SK-N-SH treated with all-trans-retinoic acid at 6 μM for 48 hours (cell line): ENCODE results near the gene AKAP13.

Experiments
- ATAC-seq: fragments of 200-7000 bp; cut with Tn5 transposase; 3 replicates; pipeline ENCODE4 v1.9.1; 2020; ENCODE audit warnings: mild to moderate bottlenecking, moderate library complexity
- ARNTL ChIP-seq: fragments of 450-650 bp; formaldehyde crosslinking; IDR thresholded peaks from 2 replicates; pipeline ENCODE4 v1.5.0; 2020; ENCODE audit warnings: low read depth, mild to moderate bottlenecking, moderate library complexity, borderline replicate concordance
- BACH2 ChIP-seq: fragments of 250-450 bp; sonication (Bioruptor Pico); IDR thresholded peaks from 2 replicates; pipeline ENCODE4 v1.9.0; 2021; ENCODE audit warnings: mild to moderate bottlenecking, borderline replicate concordance
- CSDC2 ChIP-seq: fragments of 250-450 bp; sonication (Bioruptor Pico); IDR thresholded peaks from 2 replicates; pipeline ENCODE4 v1.5.0; 2020; ENCODE audit warnings: mild to moderate bottlenecking, moderate library complexity
- CSRNP3 ChIP-seq: fragments of 250-450 bp; sonication (Bioruptor Pico); IDR thresholded peaks from 2 replicates; pipeline ENCODE4 v1.5.1; 2021; ENCODE audit warnings: mild to moderate bottlenecking, moderate library complexity
- ESRRG ChIP-seq: fragments of 250-450 bp; sonication (Bioruptor Pico); IDR thresholded peaks from 2 replicates; pipeline ENCODE4 v1.6.1; 2021; ENCODE audit warnings: mild to moderate bottlenecking
- GLIS3 ChIP-seq: fragments of 250-450 bp; sonication (Bioruptor Pico); IDR thresholded peaks from 2 replicates; pipeline ENCODE4 v1.5.0; 2020; ENCODE audit warnings: mild to moderate bottlenecking, moderate library complexity
- ISL1 ChIP-seq: fragments of 250-450 bp; sonication (Bioruptor Pico); IDR thresholded peaks from 2 replicates; pipeline ENCODE4 v2.1.2; 2022; ENCODE audit warnings: mild to moderate bottlenecking, moderate library complexity
- OSR1 ChIP-seq: fragments of 250-450 bp; sonication (Bioruptor Pico); IDR thresholded peaks from 2 replicates; pipeline ENCODE4 v1.8.0; 2022; ENCODE audit warnings: moderate library complexity, mild to moderate bottlenecking, inconsistent platforms
- PATZ1 ChIP-seq: fragments of 250-450 bp; sonication (Bioruptor Pico); IDR thresholded peaks from 2 replicates; pipeline ENCODE4 v1.8.0; 2020; ENCODE audit warnings: mild to moderate bottlenecking, moderate library complexity, borderline replicate concordance
- PPARA ChIP-seq: fragments of 250-450 bp; sonication (Bioruptor Pico); IDR thresholded peaks from 2 replicates; pipeline ENCODE4 v1.5.0; 2020; ENCODE audit warnings: mild to moderate bottlenecking, borderline replicate concordance
- RARB ChIP-seq: fragments of 250-450 bp; sonication (Bioruptor Pico); IDR thresholded peaks from 2 replicates; pipeline ENCODE4 v1.8.0; 2021; ENCODE audit warnings: mild to moderate bottlenecking, moderate library complexity
- SNAI2 ChIP-seq: fragments of 250-450 bp; sonication (Bioruptor Pico); IDR thresholded peaks from 2 replicates; pipeline ENCODE4 v1.5.0; 2020; ENCODE audit warnings: mild to moderate bottlenecking, moderate library complexity
- TCF4 ChIP-seq: fragments of 250-450 bp; sonication (Bioruptor Pico); IDR thresholded peaks from 2 replicates; pipeline ENCODE4 v1.8.0; 2021; ENCODE audit warnings: mild to moderate bottlenecking, moderate library complexity, borderline replicate concordance
- TOX ChIP-seq: fragments of 250-450 bp; sonication (Bioruptor Pico); IDR thresholded peaks from 2 replicates; pipeline ENCODE4 v1.8.0; 2021; ENCODE audit warnings: mild to moderate bottlenecking, moderate library complexity, borderline replicate concordance
- ZC3H10 ChIP-seq: fragments of 250-450 bp; sonication (Bioruptor Pico); IDR thresholded peaks from 2 replicates; pipeline ENCODE4 v1.5.1; 2021; ENCODE audit warnings: mild to moderate bottlenecking, moderate library complexity
- ZFP3 ChIP-seq: fragments of 250-450 bp; sonication (Bioruptor Pico); IDR thresholded peaks from 2 replicates; pipeline ENCODE4 v1.5.0; 2020; ENCODE audit warnings: mild to moderate bottlenecking, moderate library complexity
- ZFP30 ChIP-seq: fragments of 450-650 bp; formaldehyde crosslinking; IDR thresholded peaks from 2 replicates; pipeline ENCODE4 v1.5.0; 2022; ENCODE audit warnings: mild to moderate bottlenecking, moderate library complexity
- ZNF565 ChIP-seq: fragments of 450-650 bp; formaldehyde crosslinking; conservative IDR thresholded peaks from 2 replicates; pipeline ENCODE4 v1.5.0; 2020; ENCODE audit warnings: low read depth, mild to moderate bottlenecking, moderate library complexity
- ZNF70 ChIP-seq: fragments of 450-650 bp; formaldehyde crosslinking; IDR thresholded peaks from 2 replicates; pipeline ENCODE4 v1.5.0; 2020; ENCODE audit warnings: mild to moderate bottlenecking, moderate library complexity
- ZNF8 ChIP-seq: fragments of 450-650 bp; formaldehyde crosslinking; IDR thresholded peaks from 2 replicates; pipeline ENCODE4 v1.5.0; 2020; ENCODE audit warnings: mild to moderate bottlenecking, moderate library complexity
- TF ChIP-seq, protein P1 (sequence below): fragments of 250-450 bp; sonication (Bioruptor Pico); IDR thresholded peaks from 2 replicates; pipeline ENCODE4 v1.5.1; 2020; ENCODE audit warnings: low read depth, mild to moderate bottlenecking, moderate library complexity
- TF ChIP-seq, protein P2 (sequence below): fragments of 250-450 bp; sonication (Bioruptor Pico); IDR thresholded peaks from 2 replicates; pipeline ENCODE4 v1.8.0; 2021; ENCODE audit warnings: low read depth, mild to moderate bottlenecking, moderate library complexity, borderline replicate concordance

The AKAP13 gene

DNA sequence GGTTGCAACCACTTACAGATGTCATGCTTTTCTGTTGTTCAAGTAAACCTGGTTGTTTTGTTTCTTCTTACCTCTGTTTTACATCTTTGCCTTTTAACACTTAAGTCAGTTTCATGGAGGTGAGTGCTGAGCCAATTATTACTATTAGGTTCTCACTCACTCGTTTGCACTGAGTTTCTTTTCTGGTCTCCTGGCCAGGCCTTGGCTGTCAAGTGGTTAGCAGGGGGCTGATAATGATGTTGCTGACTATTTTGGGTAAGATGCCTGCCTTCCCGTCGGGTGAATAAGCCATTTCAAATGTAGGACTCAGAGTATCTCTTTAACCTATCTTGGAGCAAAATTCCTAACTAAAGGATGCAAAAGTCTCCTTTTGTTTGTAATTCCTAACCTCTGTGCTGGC lies 335.9 kb downstream of the AKAP13 start:
- no peak for TF ChIP-seq GLIS3 (CRISPR knock-in tag)
- TF ChIP-seq ESRRG (CRISPR knock-in tag): no peak
- TF ChIP-seq SNAI2 (CRISPR knock-in tag): no peak
- TF ChIP-seq, protein P1, sequence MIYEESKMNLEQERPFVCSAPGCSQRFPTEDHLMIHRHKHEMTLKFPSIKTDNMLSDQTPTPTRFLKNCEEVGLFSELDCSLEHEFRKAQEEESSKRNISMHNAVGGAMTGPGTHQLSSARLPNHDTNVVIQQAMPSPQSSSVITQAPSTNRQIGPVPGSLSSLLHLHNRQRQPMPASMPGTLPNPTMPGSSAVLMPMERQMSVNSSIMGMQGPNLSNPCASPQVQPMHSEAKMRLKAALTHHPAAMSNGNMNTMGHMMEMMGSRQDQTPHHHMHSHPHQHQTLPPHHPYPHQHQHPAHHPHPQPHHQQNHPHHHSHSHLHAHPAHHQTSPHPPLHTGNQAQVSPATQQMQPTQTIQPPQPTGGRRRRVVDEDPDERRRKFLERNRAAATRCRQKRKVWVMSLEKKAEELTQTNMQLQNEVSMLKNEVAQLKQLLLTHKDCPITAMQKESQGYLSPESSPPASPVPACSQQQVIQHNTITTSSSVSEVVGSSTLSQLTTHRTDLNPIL (CRISPR knock-in tag): no peak
- TF ChIP-seq BACH2 (CRISPR knock-in tag): no peak
- TF ChIP-seq ZC3H10 (CRISPR knock-in tag): no peak
- no peak for TF ChIP-seq RARB
- TF ChIP-seq PATZ1 (CRISPR knock-in tag): no peak
- no peak for TF ChIP-seq ZNF565 (CRISPR knock-in tag)
- TF ChIP-seq ZNF8 (CRISPR knock-in tag): no peak
- TF ChIP-seq CSDC2 (CRISPR knock-in tag): no peak
- no peak for TF ChIP-seq ZNF70 (CRISPR knock-in tag)
- no peak for TF ChIP-seq ISL1 (CRISPR knock-in tag)
- TF ChIP-seq PPARA (CRISPR knock-in tag): no peak
- TF ChIP-seq OSR1 (CRISPR knock-in tag): no peak

DNA sequence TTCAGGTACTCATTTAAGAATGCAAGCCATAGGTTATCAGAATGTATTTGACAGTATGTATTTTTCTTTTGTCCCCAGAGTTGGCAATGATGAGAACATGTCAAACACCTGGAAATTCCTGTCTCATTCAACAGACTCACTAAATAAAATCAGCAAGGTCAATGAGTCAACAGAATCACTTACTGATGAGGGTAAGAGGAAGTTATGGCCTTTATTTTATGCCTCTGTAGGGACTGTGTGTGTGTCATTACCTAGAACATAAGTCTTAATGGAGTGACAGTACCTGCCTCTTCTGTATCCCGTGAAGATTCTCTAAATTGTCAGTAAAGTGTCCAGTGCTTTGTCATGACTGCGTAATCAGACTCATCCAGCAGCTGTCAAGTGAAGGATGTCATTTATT lies 336.8 kb downstream of the AKAP13 start:
- TF ChIP-seq ARNTL (CRISPR knock-in tag) (no peak), RARB (no peak), TCF4 (CRISPR knock-in tag) (no peak), ZNF565 (CRISPR knock-in tag) (no peak), BACH2 (CRISPR knock-in tag) (no peak), ZNF70 (CRISPR knock-in tag) (no peak), OSR1 (CRISPR knock-in tag) (no peak), CSDC2 (CRISPR knock-in tag) (no peak), ZC3H10 (CRISPR knock-in tag) (no peak), ZNF8 (CRISPR knock-in tag) (no peak), ESRRG (CRISPR knock-in tag) (no peak), SNAI2 (CRISPR knock-in tag) (no peak)
- TF ChIP-seq, protein P1 (CRISPR knock-in tag): no peak
- ATAC-seq: no peak

More for the DNA sequence above, 335.9 kb downstream of the AKAP13 start:
- no peak for ATAC-seq

- TF ChIP-seq SNAI2 (CRISPR knock-in tag) (no peak), CSDC2 (CRISPR knock-in tag) (no peak), ZC3H10 (CRISPR knock-in tag) (no peak), ZNF70 (CRISPR knock-in tag) (no peak), BACH2 (CRISPR knock-in tag) (no peak), ZFP3 (no peak), ESRRG (CRISPR knock-in tag) (no peak), GLIS3 (CRISPR knock-in tag) (no peak), CSRNP3 (CRISPR knock-in tag) (no peak), TOX (CRISPR knock-in tag) (no peak), ZFP30 (CRISPR knock-in tag) (no peak), ARNTL (CRISPR knock-in tag) (no peak), ZNF565 (CRISPR knock-in tag) (no peak), RARB (no peak), OSR1 (CRISPR knock-in tag) (no peak), PATZ1 (CRISPR knock-in tag) (no peak), TCF4 (CRISPR knock-in tag) (no peak), ISL1 (CRISPR knock-in tag) (no peak)
- TF ChIP-seq, protein P1 (CRISPR knock-in tag): no peak
- TF ChIP-seq, protein P2, sequence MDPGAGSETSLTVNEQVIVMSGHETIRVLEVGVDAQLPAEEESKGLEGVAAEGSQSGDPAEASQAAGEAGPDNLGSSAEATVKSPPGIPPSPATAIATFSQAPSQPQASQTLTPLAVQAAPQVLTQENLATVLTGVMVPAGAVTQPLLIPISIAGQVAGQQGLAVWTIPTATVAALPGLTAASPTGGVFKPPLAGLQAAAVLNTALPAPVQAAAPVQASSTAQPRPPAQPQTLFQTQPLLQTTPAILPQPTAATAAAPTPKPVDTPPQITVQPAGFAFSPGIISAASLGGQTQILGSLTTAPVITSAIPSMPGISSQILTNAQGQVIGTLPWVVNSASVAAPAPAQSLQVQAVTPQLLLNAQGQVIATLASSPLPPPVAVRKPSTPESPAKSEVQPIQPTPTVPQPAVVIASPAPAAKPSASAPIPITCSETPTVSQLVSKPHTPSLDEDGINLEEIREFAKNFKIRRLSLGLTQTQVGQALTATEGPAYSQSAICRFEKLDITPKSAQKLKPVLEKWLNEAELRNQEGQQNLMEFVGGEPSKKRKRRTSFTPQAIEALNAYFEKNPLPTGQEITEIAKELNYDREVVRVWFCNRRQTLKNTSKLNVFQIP (CRISPR knock-in tag): no peak
- TF ChIP-seq, all 23 proteins: peak for 0
- ATAC-seq: no peak
Measured at GRCh38 chr15:85718271-85718971, 338.0 kb downstream of the AKAP13 start.
